Endometrial microvascular endothelial cells (primary cell): Measurements from ENCODE around the gene GBP2. TPM values are rescaled to one million over a fixed set of nuclear protein-coding genes. Genes with fewer than 3 reads are reported as not detected.
"Not testable (repeated sequence)": the region's sequence is repeated elsewhere in the genome, so short reads cannot be mapped to it uniquely, and the experiment has no call there.

Experiments used
- in situ Hi-C: cut with HindIII; loops from 2 replicates; pipeline ENCODE4 v1.10.0; 2017; ENCODE audit warnings: low sequenced_read_pairs, low pct_unique_long_range_greater_than_20kb; ENCODE audit errors: inconsistent ontology term
- total RNA-seq: library from RNA; depleted of rRNA; stranded (reverse); fragments of >200 nt; gene quantifications from one replicate; pipeline ENCODE4 v1.2.3, GENCODE V29; 2015; ENCODE audit errors: inconsistent ontology term

The GBP2 gene
- total RNA-seq, 1 donor from 2014 or later: 35.4 TPM

DNA sequence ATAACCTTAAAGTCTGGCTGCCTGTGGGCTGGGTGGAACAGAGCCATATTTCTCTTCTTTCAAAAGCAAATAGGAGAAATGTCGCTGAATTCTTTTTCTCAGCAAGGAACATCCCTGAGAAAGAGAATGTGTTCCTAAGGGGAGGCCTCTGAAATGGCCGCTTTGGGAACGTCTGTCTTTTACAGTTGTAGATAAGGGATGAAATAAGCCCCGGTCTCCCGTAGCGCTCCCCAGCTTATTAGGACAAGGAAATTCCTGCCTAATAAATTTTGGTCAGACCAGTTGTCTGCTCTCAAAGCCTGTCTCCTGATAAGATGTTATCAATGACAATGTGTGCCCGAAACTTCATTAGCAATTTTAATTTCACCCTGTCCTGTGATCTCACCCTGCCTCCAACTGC, 45.8 kb downstream of the GBP2 start:
- in situ Hi-C loops: not testable (repeated sequence)

- in situ Hi-C loops: not testable (repeated sequence)
These were observed 53.3 kb downstream of the GBP2 start for GRCh38 chr1:89072466-89073065.

DNA sequence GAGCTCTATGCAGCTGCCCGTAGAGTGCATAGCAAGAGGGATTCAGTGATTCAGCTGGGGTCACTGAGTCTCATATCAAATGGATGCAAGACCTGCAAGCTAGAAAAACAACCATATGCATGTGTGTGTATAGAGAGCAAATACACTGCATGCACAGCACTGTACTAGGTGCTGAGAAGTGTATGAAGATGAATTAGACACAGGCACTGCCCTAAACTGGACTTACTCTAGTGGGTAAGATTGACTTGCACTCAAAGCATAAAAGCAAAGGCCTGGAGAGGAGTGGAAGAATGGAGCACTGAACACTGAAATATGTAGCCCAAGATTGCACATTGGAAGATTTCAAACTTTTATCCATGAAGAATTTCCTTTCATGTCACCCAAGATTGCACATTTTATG, 55.4 kb downstream of the GBP2 start:
- in situ Hi-C loops: no loop called here

GRCh38 chr1:89069951-89070350, 56.0 kb downstream of the GBP2 start:
- in situ Hi-C loops: no loop called here

- in situ Hi-C loops: no loop called here
These were observed 57.6 kb downstream of the GBP2 start for GRCh38 chr1:89068291-89068690.

DNA sequence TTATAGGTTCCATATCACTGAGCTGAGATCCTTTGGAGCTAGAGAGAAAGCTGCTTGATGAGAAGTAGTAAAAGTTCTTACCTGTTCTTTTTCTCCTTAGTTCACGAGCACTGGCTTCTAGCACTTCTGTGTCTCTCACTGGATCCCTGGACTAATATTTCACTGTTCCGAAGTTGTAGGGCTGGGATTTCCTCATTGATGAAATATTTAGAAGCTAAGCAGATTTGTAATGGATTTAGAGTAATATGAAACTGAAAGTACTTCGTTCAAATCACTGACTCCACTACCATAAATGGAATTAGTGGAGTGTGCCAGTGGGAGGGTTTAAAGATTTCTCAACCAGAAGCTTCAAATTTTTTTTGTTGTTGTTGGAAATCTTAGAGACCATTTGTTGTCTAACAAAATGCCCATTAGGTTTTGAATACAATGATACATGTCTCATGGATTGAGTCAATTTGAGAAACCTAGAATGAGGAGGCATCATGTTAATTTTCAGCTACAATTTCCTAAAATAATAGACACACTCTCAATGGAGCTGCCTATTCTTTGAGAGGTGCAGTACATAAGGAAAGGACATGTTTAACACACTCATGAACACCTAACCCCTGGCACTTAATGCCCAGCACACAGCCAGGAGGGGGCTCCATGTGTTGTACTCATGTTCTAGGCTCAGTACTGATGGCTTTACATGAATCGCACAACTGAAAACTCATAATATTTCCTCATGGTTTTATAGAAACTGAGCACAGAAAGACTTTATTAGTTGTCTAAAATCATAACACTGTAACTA, 60.6 kb downstream of the GBP2 start, which contains the start of gene GBP1:
Gene GBP1, minus strand, starts transcription at position 130 of the 790 bp plus-strand sequence. CDS start 1,974 bp downstream, outside the sequence.
- in situ Hi-C loops: no loop called here

DNA sequence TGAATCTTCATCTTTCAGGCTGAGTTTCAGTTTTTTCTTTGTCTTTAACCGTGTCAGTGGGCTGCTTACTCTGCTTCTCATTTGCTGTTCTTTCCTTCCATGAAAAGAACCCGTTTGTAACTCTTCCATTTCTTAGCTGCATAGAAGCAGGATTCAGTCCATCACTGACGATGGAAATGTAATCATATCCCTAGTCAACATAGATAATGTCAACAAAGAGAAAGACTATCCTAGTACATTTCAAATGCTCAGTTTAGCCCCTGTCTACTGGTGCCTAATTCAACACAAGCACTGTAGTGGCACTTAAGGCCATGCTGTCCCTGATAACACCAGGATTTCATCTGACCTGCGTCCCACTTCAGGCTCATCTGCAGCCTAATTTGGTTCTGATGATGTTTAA, 61.3 kb downstream of the GBP2 start:
- in situ Hi-C loops: no loop called here

- in situ Hi-C loops: no loop called here
These were observed 62.8 kb downstream of the GBP2 start for GRCh38 chr1:89063094-89063493.

GRCh38 chr1:89060091-89060490, 65.8 kb downstream of the GBP2 start:
- in situ Hi-C loops: no loop called here

Other genes with a start within 250 kb of the GBP2 start
- 31.3 TPM for gene GTF2B, start 234.5 kb downstream of the GBP2 start, total RNA-seq
- 34.9 TPM for gene KYAT3, start 133.5 kb downstream of the GBP2 start, total RNA-seq
- gene RBMXL1, start 133.5 kb downstream of the GBP2 start, total RNA-seq: 7.7 TPM
- 21.7 TPM for gene GBP3, start 103.2 kb downstream of the GBP2 start, total RNA-seq
- 69.8 TPM for gene GBP1, start 60.9 kb downstream of the GBP2 start, total RNA-seq
- not detected for gene GBP7, start 49.9 kb upstream of the GBP2 start, total RNA-seq
- gene GBP4, start 72.8 kb upstream of the GBP2 start, total RNA-seq: 6.9 TPM
- under 0.01 TPM for gene GBP5, start 146.7 kb upstream of the GBP2 start, total RNA-seq
- not detected for gene GBP6, start 237.9 kb upstream of the GBP2 start, total RNA-seq